HG02938 (cell line): ENCODE measurements around the gene PNMA5.
"Not testable (repeated sequence)": the region's sequence is repeated elsewhere in the genome, so short reads cannot be mapped to it uniquely, and the experiment has no call there.

Experiments used
- ATAC-seq: cut with Tn5 transposase; IDR thresholded peaks from one replicate; pipeline ENCODE4 v1.9.1; 2021; ENCODE audit warnings: mild to moderate bottlenecking, moderate library complexity; ENCODE audit not compliant: unreplicated experiment

Gene PNMA5

DNA sequence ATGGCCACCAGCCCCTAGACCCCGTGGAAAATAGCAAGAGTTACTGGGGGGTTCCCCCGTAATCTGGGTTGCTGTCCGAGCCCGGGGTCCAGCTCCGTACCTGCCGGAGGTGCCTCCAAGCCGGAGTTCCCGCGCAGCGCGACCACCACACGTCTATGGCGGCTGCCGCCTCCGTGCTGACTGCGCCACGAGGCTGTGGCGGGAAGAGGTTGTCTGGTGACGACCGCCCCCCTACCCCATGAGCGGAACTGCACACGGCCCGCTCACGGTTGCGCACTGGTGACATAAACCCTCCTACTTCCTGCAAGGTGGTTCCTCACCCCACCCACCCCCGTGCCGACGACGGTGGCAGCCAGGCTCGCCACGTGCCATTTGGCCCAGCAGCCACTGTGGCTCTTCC, at the start of gene PNMA5:
TSS of gene PNMA5 (minus strand) at position 184 of the 400 bp plus-strand sequence. CDS start 2,518 bp downstream, outside the sequence.
- no peak for ATAC-seq

DNA sequence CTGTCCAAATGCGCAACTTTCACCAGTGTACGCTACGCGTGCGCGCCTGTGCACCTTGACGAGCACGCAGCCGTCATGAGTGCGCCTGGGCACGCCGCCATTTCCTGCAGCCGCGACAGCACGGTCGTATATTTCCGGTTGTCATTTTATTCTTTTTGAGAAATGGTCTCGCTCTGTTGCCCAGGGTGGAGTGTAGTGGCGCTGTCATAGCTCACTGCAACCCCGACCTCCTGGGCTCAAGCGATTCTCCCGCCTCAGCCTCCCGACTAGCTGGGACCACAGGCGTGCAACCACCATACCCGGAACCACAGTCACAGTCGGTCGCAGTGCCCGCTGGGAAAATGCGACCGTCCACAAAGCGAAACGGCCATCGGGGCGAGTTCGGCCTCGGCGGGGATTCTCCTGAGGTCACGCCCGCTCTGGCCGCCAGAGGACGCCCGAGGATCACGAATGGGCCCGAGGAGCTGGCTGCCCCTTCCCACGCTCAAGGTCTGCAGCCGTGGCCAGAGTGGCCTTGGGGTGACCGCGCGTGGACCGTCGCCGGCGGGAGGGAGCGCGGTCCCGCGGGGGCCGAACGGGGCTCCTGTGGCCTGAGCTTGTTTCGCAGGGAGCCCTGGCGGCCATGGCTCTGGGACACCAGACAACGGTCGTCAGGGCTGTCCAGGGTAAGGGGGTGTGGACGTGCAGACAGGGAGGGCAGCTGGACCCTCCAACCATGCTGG, 38.6 kb upstream of the PNMA5 start:
- peak; percentile 75 for ATAC-seq

DNA sequence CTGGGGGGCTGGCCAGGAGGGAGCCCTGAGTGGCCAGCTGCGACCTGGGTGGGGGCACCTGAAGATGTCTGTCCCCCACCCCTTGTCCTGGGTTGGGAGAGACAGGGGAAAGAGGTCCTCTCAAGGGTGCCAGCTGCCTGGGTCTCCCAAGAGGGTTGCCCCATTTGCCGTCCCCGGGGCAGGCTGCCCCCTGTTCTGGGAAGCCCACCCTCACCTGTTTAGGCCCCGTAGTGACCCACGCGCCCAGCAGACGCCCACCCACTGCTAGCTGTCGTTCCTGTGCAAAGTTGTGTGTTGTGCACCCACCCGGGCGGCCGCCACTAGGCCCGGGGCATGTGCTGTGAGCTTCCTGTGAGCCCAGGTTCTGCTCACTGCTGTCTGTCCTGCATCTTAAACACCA, 36.9 kb upstream of the PNMA5 start:
- no peak for ATAC-seq

DNA sequence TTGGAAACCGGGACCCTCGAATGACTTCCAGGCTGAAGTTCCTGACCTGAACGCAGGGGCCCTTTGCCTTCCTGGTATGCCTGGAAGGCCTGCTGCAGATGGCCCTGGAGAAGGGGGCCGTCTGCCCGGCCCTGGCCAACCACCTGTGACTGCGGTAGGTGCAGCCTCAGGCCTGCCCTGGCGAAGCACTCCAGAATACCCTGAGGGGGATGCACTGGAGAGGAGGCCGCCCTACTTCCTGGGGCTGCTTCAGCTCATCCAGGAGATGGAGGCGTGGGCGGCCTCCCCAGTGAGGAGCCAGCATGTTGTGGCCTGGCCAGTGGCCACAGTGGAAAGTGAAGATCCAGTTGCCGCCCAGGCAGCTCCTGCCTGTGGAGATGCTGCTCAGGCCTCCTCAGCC, 36.0 kb upstream of the PNMA5 start:
- ATAC-seq = no peak

DNA sequence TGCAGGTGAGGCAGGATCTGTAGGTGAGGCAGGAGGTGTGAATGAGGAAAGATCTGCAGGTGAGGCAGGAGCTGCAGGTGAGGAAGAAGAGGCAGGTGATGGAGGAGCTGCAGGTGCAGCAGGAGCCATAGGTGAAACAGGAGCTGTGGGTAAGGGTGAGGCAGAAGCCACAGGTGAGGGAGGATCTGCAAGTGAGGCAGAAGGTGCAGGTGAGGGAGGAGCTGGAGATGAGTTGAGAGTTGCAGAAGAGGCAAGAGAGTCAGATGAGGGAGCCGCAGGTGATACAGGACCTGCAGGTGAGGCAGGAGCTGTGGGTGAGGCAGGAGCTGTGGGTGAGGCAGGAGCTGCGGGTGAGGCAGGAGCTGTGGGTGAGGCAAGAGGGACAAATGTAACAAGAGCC, 35.2 kb upstream of the PNMA5 start:
- ATAC-seq = no peak

DNA sequence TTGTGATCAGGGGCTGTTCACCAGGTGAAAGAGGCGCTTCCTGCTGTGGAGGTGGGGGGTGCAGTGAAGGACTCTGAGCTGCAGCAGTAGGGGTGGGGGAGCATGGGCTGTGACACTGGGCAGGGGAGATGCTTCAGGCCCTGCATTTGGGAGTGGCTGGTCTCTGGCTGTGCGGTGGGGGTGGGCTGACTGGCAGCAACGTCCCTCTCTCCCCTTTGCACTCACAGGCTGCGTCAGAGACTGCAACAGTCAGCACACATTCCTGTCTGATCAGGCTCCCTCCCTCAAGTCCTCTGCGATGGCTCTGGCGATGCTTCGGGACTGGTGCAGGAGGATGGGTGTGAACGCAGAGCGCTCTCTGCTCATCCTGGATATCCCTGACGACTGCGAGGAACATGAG, 34.6 kb upstream of the PNMA5 start:
- not testable (repeated sequence) for ATAC-seq

DNA sequence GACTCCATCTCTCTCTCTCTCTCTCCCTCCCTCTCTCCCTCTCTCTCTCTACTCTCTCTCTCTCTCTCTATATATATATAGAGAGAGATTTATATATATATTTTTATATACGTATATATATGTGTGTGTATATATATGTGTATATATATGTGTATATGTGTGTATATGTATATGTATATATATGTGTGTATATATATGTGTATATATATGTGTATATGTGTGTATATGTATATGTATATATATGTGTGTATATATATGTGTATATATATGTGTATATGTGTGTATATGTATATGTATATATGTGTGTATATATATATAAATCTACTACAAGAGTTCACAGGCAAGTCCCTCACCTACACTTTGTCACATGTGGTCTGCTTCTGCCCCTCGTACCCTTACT, 32.6 kb upstream of the PNMA5 start:
- not testable (repeated sequence) for ATAC-seq

DNA sequence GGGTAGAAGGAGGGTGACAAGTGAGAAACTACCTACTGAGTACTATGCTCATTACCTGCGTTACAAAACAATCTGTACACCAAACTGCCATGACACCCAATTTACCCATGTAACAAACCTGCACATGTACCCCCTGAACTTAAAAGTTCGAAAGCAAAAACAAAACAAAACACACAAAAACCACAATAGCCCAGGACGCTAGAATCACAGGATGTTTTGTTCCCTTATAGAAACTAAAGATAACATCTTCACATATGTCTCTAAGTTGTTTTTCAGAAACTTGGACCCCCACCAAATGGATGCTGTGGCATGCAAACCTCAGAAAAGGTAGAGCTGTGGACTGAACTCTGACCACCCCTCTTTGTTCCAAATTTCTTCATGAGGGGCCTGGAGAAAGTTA, 25.2 kb upstream of the PNMA5 start:
- no peak for ATAC-seq

DNA sequence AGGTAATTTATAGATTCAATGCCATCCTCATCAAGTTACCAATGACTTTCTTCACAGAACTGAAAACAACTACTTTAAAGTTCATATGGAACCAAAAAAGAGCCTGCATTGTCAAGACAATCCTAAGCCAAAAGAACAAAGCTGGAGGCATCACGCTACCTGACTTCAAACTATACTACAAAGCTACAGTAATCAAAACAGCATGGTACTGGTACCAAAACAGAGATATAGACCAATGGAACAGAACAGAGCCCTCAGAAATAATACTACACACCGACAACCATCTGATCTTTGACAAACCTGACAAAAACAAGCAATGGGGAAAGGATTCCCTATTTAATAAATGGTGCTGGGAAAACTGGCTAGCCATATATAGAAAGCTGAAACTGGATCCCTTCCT, 23.3 kb upstream of the PNMA5 start:
- ATAC-seq = not testable (repeated sequence)

DNA sequence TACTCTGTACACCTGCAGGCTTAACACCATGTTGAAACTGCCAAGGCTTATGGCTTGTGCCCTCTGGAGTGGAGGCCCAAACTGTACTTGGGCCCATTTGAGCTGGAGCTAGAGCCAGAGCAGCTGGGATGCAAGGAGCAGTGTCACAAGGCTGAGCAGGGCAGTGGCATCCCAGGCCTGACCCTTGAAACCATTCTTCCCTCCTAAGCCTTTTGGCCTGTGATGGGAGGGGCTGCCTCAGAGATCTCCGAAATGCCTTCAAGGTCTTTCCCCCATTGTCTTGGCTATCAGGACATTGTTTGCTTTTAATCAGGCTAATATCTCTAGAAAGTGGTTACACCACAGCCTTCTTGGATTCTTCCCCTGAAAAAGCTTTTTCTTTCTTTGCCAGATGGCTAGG, 10.9 kb upstream of the PNMA5 start:
- no peak for ATAC-seq

DNA sequence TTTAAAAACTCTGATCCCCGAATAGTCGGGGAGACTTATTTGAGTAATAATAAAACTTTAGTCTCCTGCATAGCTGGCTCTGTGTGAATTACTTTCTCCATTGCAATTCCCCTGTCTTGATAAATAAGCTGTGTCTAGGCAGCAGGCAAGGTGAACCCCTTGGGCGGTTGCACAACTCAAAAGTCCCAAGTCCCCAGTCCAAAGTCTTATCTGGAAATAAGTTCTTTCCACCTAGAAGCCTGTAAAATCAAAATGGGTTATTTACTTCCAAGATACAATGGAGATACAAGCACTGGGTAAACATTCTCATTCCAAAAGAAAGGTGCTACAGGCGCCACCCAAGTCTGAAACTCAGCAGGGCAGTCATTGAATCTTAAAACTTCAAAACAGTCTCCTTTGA, 10.1 kb upstream of the PNMA5 start:
- ATAC-seq = no peak

DNA sequence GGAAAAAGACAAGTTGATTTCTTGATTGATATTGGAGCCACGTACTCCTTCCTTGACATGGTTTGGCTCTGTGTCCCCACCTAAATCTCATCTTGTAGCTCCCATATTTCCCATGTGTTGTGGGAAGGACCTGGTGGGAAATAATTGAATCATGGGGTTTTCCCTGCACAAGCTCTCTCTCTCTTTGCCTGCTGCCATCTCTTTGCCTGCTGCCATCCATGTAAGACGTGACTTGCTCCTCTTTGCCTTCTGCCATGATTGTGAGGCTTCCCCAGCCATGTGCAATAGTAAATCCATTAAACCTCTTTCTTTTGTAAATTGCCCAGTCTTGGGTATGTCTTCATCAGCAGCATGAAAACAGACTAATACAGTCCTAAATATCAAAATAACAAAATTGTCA, 8.3 kb upstream of the PNMA5 start:
- not testable (repeated sequence) for ATAC-seq

DNA sequence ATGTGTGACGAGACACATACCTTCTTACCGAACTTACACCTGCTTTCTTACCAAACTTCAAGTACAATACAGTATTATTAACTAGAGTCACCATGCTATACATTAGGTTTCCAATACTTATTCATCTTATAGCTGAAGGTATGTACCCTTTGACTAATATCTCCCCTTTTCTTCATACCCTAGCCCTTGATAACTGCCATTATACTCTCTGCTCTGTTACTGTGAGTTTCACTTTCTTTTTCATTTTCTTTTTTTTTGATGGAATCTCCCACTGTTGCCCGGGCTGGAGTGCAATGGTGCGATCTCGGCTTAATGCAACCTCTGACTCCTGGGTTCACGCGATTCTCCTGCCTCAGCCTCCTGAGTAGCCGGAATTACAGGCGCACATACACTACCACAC, 3.4 kb upstream of the PNMA5 start:
- no peak for ATAC-seq

DNA sequence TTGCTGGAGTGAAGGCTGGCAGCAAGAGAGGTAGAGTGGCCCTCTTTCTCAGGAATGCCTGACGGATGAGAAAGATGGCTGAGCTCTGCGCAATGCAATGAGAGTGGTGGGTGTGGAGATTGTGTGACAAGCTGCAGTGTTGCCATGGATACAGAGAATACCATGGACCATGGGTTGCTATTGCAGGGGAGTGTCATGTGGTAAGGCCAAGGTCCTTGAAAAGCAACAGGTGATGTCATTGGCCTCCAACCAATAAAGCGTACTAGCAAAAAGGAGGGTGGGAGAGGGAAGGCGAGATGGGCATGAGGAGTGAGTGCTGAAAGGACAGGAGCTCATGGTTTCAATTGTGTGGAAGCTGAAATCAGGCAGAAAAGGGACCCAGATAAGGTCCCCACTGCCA, 1.8 kb downstream of the PNMA5 start:
- ATAC-seq = no peak

DNA sequence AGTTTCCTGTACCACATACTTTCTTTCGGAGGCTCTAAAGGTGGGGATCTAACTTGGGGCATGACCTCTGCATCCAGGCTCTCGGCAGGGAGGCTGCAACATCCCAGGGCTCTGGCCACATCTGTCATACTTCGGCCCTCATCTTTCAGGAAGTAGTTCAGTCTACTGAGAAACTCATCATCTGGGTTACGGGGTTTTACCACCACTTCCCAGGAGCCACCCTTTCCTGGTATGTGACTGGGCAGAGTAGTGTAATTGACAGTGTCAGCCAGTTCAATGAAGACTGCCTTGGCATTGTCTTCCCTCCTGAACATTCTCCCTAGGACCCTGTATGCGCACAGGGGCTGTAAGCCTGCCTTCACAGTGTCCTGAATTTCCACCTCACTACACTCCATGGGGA, 2.8 kb downstream of the PNMA5 start:
- ATAC-seq = no peak

DNA sequence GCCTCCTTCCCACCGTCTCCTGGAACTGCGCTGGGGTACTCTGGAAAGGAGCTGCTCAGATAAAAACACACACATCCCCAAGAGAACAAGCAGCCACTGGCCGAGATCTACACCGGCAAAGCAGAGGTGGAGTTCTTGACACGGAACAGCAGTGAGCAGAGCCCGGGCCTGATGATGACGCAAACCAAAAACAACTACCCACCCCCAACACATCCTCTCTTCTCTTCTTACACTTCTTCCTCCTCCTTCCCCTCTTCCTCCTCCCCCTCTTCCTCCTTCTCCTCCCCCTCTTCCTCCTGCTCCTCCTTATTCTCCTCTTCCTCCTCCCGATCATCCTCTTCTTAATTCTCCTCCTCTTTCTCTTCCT, 4.6 kb downstream of the PNMA5 start:
- ATAC-seq = no peak

DNA sequence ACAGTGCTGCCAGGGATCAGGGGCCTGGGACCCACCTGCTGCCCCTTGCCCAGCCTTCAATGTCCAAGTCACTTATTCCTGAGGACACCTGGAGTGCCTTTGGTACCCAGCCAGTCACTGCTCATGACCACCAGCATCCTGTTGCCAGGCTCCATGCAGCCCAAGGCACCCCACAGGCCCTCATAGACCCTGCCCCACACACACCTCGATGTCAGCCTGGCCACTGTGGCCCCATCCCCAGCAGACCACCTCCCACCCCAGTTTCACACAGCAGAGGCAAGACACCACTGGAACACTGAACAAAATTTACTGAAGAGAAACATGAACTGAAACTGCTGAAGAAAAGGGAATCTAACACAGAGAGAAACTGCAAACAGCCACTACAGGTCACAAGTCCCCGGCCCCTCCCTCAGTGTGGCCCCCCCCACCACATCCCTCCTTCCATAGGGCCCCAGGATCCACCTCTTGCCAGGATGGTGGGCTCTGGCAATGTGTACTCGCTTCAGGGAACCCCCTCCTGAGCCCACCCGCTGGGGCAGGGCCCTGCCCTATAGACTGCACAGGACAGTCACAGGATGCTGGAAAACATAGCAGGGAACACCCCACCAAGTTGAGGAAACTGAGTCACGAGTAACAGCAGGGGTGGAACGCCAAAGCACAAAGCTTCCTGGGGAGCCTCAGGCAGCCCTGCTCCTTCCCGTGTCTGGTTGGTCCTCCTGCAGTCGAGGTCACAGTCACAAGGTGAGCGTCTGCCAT, 5.2 kb downstream of the PNMA5 start:
- ATAC-seq = peak; percentile 71

DNA sequence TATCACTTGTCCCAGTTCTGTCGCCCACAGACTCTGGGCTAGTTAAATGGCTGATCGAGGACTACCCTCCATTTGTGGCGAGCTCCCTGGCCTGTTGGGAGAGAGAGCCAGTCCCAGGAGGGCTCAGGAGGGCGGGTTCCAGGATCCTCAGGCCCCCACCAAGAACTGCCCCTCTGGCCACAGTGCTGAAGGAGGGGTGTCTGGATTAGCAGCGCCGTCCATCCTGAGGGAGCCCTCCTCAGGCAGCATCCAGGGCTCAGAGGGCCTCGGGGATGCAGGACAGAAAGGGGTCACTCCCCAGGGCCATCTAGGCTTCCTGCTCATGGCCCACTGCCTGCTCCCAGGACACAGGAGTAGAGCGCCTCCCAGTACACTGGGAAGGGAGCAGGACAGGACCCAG, 6.1 kb downstream of the PNMA5 start:
- ATAC-seq = no peak

DNA sequence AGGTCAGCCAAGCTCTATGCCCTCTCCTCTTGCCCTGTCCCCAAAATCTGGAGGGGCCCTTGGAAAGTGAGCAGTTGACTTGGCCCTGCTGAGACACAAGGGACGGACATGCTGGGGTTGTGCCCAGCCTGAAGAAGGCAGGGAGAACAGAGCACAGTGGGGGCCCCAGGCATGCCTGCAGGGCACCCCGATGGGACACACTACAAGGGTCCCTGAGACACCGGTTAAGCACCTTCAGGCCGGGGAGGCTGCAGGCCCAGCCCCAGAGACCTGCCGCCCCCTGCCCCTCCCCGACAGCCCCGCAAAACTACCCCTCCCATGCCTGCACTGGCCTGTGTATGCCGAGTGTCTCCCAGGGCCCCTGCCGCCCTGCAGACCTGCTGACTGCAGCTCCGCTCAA, 6.8 kb downstream of the PNMA5 start:
- ATAC-seq = not testable (repeated sequence)

DNA sequence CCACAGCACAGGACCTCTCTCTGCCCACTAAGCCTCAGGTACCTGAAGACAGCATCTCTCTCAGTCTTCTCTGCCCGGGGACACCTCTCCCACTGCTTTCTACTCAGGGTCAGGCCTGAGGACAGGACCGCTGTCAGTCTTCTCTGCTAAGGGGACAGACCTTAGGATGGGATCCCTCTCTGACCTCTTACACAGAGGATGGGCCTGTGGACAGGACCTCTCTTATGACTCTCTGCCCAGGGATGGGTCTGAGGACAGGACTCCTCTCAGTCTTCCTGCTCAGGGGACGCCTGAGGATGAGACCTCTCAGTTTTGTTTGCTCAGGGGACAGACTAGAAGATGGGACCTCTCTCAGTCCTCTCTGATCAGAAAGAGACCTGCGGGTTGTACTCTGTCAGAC, 8.5 kb downstream of the PNMA5 start:
- not testable (repeated sequence) for ATAC-seq

DNA sequence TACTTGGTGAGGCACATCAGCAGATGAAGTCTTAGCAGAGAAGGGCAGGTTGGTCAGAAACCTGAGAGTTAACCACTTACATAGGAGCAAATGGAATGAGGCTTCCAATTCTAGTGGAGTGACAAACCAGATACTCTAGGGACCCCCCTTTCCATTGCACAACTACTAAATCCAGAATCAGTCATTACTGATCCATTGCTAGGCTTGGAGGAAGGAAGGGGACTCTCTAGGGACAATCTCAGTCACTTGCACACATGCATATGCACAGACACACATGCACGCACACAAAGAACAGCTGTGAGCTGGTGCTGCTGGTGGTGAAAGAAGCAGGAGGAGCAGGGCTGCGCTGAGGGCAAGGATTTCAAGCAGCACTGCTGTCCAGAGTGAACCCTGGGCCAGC, 25.7 kb downstream of the PNMA5 start:
- ATAC-seq = no peak

DNA sequence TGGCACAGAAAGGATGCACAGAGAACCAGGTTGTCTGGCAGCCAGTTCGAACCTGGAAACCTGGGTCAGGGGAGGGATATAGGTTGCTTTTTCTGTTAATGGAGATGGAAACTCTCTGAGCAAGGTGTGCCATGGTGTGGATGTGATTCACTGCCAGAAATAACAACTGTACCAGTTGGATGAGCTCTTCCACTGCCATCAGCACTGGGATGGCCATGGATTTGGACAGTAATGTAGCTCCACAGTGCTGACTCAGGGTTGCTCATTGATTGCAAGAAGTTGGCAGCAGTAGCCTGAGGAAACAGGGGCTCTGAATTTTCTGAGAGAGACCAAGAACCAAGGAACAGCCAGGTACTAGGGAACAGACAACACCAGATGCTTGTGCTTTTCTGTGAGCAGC, 33.8 kb downstream of the PNMA5 start:
- no peak for ATAC-seq

DNA sequence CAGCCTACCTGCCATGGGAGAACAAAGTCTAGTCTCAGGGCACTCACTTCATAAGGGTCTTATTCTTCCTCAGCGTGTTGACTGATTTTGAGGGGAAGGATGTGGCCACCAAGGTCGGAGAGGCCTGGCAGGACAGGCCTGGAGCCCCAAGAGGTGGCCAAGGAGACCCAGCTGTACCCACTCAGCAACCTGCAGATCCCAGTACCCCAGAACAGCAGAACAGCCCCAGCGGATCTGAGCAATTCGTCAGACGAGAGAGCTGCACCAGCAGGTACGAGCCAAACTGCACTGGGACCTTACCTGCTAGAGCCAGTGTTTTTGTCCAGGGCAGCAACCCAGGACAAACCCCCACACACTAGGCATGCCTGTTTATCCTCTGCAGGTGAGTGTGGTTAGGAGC, 34.3 kb downstream of the PNMA5 start:
- ATAC-seq = no peak
